H1 (cell line): Measurements from ENCODE around the gene MRPL34. TPM values are rescaled to one million over a fixed set of nuclear protein-coding genes. Genes with fewer than 3 reads are reported as not detected.

Experiments
- CTCF ChIA-PET: fragments of 300-600 bp; sonication (Branson Sonifier 250); formaldehyde crosslinking; loops from one replicate; lab custom pipeline; 2021; ENCODE audit not compliant: partially characterized antibody; lab: Charles Lee
- POLR2A ChIA-PET: fragments of 300-600 bp; sonication (Branson Sonifier 250); formaldehyde crosslinking; loops from one replicate; lab custom pipeline; 2021; ENCODE audit warnings: inconsistent platforms; ENCODE audit not compliant: partially characterized antibody; lab: Charles Lee
- DNase-seq, 2 experiments: peaks; one replicate each; pipeline versions ENCODE4 v3.0.0 to v3.0.0-alpha.2; 2010 to 2022; ENCODE audit warnings: low spot score in 2 of 2, low read depth in 1 of 2, mixed read lengths in 1 of 2
- FAIRE-seq: peaks from 2 replicates; lab custom pipeline; 2011; peaks lifted over from hg19 to GRCh38; lab: Jason Lieb, UNC
- H2AFZ ChIP-seq: 2 replicates; pipeline ENCODE4 v1.8.1; 2012; ENCODE audit warnings: low read length, inconsistent platforms
- H2AK5ac ChIP-seq: 2 replicates; pipeline ENCODE4 v1.6.1; 2013; ENCODE audit warnings: low read depth, low read length
- H2BK120ac ChIP-seq: replicated peaks from 2 replicates; pipeline ENCODE3; 2013; ENCODE audit warnings: low read depth, low read length, inconsistent platforms
- H2BK12ac ChIP-seq: 2 replicates; pipeline ENCODE4 v1.6.1; 2013; ENCODE audit warnings: low read depth, low read length
- H2BK15ac ChIP-seq: 2 replicates; pipeline ENCODE4 v1.6.1; 2013; ENCODE audit warnings: low read length
- H2BK20ac ChIP-seq: 2 replicates; pipeline ENCODE4 v1.6.1; 2013; ENCODE audit warnings: low read length
- H2BK5ac ChIP-seq: 2 replicates; pipeline ENCODE4 v1.6.1; 2013; ENCODE audit warnings: low read depth, low read length
- H3K14ac ChIP-seq: 2 replicates; pipeline ENCODE4 v1.6.1; 2013; ENCODE audit warnings: inconsistent platforms; ENCODE audit not compliant: insufficient read length
- H3K18ac ChIP-seq: 2 replicates; pipeline ENCODE4 v1.6.1; 2013; ENCODE audit warnings: low read length; ENCODE audit errors: extremely low read depth
- H3K23ac ChIP-seq: 2 replicates; pipeline ENCODE4 v1.6.1; 2013; ENCODE audit warnings: inconsistent platforms; ENCODE audit not compliant: insufficient read length
- H3K23me2 ChIP-seq: 2 replicates; pipeline ENCODE4 v1.6.1; 2013; ENCODE audit warnings: low read depth, low read length
- H3K27ac ChIP-seq: 2 replicates; pipeline ENCODE4 v1.6.1; 2011; ENCODE audit warnings: low read depth, low read length, inconsistent platforms
- H3K27me3 ChIP-seq, 4 experiments: replicated peaks in 1 of 4; 1 replicate in 1 of 4; 2 replicates in 3 of 4; pipeline versions ENCODE4 v1.6.1 to v1.8.1; 2011 to 2013; ENCODE audit warnings: low read length in 3 of 4, mild to moderate bottlenecking in 3 of 4, inconsistent platforms in 2 of 4, mixed read lengths in 2 of 4, moderate library complexity in 1 of 4; ENCODE audit not compliant: control insufficient read depth in 3 of 4, insufficient read depth in 3 of 4; ENCODE audit errors: extremely low read depth in 1 of 4
- H3K36me3 ChIP-seq, 4 experiments: 2 replicates each; pipeline versions ENCODE4 v1.6.1 to v1.8.1; 2011 to 2013; ENCODE audit warnings: mild to moderate bottlenecking in 4 of 4, low read length in 3 of 4, moderate library complexity in 2 of 4, control low read depth in 1 of 4, inconsistent platforms in 1 of 4; ENCODE audit not compliant: insufficient read depth in 4 of 4, control insufficient read depth in 2 of 4
- H3K4ac ChIP-seq: replicated peaks from 2 replicates; pipeline ENCODE3; 2013; ENCODE audit warnings: low read length, low read depth, mixed read lengths, inconsistent platforms; ENCODE audit not compliant: insufficient read length
- H3K4me1 ChIP-seq, 4 experiments: replicated peaks in 1 of 4; 1 replicate in 1 of 4; 2 replicates in 3 of 4; pipeline versions ENCODE4 v1.6.1 to v1.8.1; 2011 to 2013; ENCODE audit warnings: low read length in 3 of 4, inconsistent platforms in 2 of 4, mixed read lengths in 1 of 4; ENCODE audit not compliant: insufficient read depth in 4 of 4, control insufficient read depth in 3 of 4
- H3K4me2 ChIP-seq, 2 experiments: 2 replicates each; pipeline versions ENCODE4 v1.6.1 to v1.8.1; 2011 to 2013; ENCODE audit warnings: low read depth in 2 of 2, low read length in 2 of 2, control low read depth in 1 of 2, inconsistent platforms in 1 of 2, mild to moderate bottlenecking in 1 of 2; ENCODE audit not compliant: insufficient read depth in 1 of 2
- H3K4me3 ChIP-seq, 4 experiments: fragments of 200-600, 300-600 bp in 1 of 4; sonication (generic), shearing (Covaris generic), sonication (Bioruptor Twin) in 1 of 4; 2 replicates each; pipeline versions ENCODE4 v1.5.1 to v1.8.1; 2011 to 2016; ENCODE audit warnings: low read length in 4 of 4, low read depth in 3 of 4, control low read depth in 2 of 4, inconsistent platforms in 2 of 4, mild to moderate bottlenecking in 2 of 4, mixed read lengths in 1 of 4, moderate library complexity in 1 of 4; ENCODE audit not compliant: insufficient read depth in 2 of 4; ENCODE audit errors: extremely low read depth in 1 of 4
- H3K56ac ChIP-seq: replicated peaks from 2 replicates; pipeline ENCODE3; 2013; ENCODE audit warnings: low read depth, mild to moderate bottlenecking, mixed read lengths, low read length, inconsistent platforms; ENCODE audit not compliant: insufficient read length
- H3K79me1 ChIP-seq: 2 replicates; pipeline ENCODE4 v1.6.1; 2013; ENCODE audit warnings: low read depth, low read length, control low read depth
- H3K79me2 ChIP-seq, 2 experiments: 2 replicates each; pipeline versions ENCODE4 v1.6.1 to v1.8.1; 2012 to 2013; ENCODE audit warnings: low read length in 2 of 2, mild to moderate bottlenecking in 2 of 2, inconsistent platforms in 1 of 2; ENCODE audit not compliant: insufficient read depth in 2 of 2, control insufficient read depth in 1 of 2
- H3K9ac ChIP-seq, 4 experiments: replicated peaks in 1 of 4; 1 replicate in 1 of 4; 2 replicates in 3 of 4; pipeline versions ENCODE4 v1.6.1 to v1.8.1; 2011 to 2013; ENCODE audit warnings: low read depth in 3 of 4, low read length in 3 of 4, control low read depth in 2 of 4, mild to moderate bottlenecking in 2 of 4, moderate library complexity in 2 of 4, inconsistent platforms in 1 of 4; ENCODE audit errors: extremely low read depth in 1 of 4
- H3K9me3 ChIP-seq, 2 experiments: 2 replicates each; pipeline versions ENCODE4 v1.6.1 to v1.8.1; 2012 to 2013; ENCODE audit warnings: mild to moderate bottlenecking in 2 of 2, moderate library complexity in 2 of 2, control low read depth in 1 of 2, inconsistent platforms in 1 of 2, low read depth in 1 of 2, low read length in 1 of 2, mixed read lengths in 1 of 2; ENCODE audit not compliant: insufficient read depth in 2 of 2
- H4K20me1 ChIP-seq, 2 experiments: replicated peaks in 1 of 2; 2 replicates each; pipeline versions ENCODE3 to v1.8.1; 2011 to 2013; ENCODE audit warnings: inconsistent platforms in 2 of 2, low read length in 2 of 2, mild to moderate bottlenecking in 1 of 2; ENCODE audit not compliant: insufficient read depth in 2 of 2, control insufficient read depth in 1 of 2
- H4K5ac ChIP-seq: 2 replicates; pipeline ENCODE4 v1.6.1; 2013; ENCODE audit warnings: low read length, low read depth, mixed read lengths, inconsistent platforms; ENCODE audit not compliant: insufficient read length
- H4K8ac ChIP-seq: 2 replicates; pipeline ENCODE4 v1.8.0; 2013; ENCODE audit warnings: mild to moderate bottlenecking, moderate library complexity, low read length, inconsistent platforms; ENCODE audit not compliant: insufficient read depth; ENCODE audit errors: extremely low read depth
- H4K91ac ChIP-seq: replicated peaks from 2 replicates; pipeline ENCODE3; 2013; ENCODE audit warnings: low read length, mixed read lengths, inconsistent platforms; ENCODE audit not compliant: insufficient read length
- CEBPB ChIP-seq: IDR thresholded peaks from 2 replicates; pipeline ENCODE4 v1.6.1; 2012; ENCODE audit warnings: low read depth, low read length
- CHD1 ChIP-seq: IDR thresholded peaks from 2 replicates; pipeline ENCODE4 v1.6.1; 2012; ENCODE audit warnings: low read depth, low read length, improper control_type of control experiment
- JUN ChIP-seq: IDR thresholded peaks from 2 replicates; pipeline ENCODE4 v1.6.1; 2011; ENCODE audit warnings: low read depth, mild to moderate bottlenecking, improper control_type of control experiment, low read length
- JUND ChIP-seq: IDR thresholded peaks from 2 replicates; pipeline ENCODE4 v1.6.1; 2011; ENCODE audit warnings: mild to moderate bottlenecking, improper control_type of control experiment, low read length
- POU5F1 ChIP-seq: IDR thresholded peaks from 2 replicates; pipeline ENCODE4 v1.6.1; 2011; ENCODE audit warnings: low read depth, mild to moderate bottlenecking, low read length, moderate library complexity
- RFX5 ChIP-seq: IDR thresholded peaks from 2 replicates; pipeline ENCODE4 v1.6.1; 2011; ENCODE audit warnings: low read depth, low read length, improper control_type of control experiment, borderline replicate concordance
- TAF1 ChIP-seq: IDR thresholded peaks from 2 replicates; pipeline ENCODE4 v1.6.1; 2011; ENCODE audit warnings: mild to moderate bottlenecking, low read depth, low read length
- TEAD4 ChIP-seq: IDR thresholded peaks from 2 replicates; pipeline ENCODE4 v1.6.1; 2012; ENCODE audit warnings: low read depth, low read length, inconsistent platforms, mixed read lengths
- WGBS, 2 experiments: shearing (Covaris generic) in 1 of 2; methylation state at CpG; one replicate each; pipeline versions ENCODE4 v1.1.6 to v1.1.7; 2013 to 2015; ENCODE audit warnings: low lambda C conversion rate in 2 of 2, mixed read lengths in 2 of 2, inconsistent platforms in 1 of 2, low coverage in 1 of 2, missing lambda C conversion rate in 1 of 2; ENCODE audit not compliant: insufficient replicate concordance in 2 of 2, insufficient coverage in 1 of 2, insufficient read length in 1 of 2; ENCODE audit errors: extremely low coverage in 1 of 2, missing lambda C conversion rate in 1 of 2; 5-methylcytosine and 5-hydroxymethylcytosine counted together
- polyA plus RNA-seq, 7 experiments: library from polyadenylated mRNA; depleted of rRNA in 3 of 7; stranded (reverse) in 5 of 7; unstranded in 2 of 7; fragments of >200 nt in 5 of 7; fragments of 200-250 nt in 2 of 7; gene quantifications; 1 replicate in 5 of 7; 2 replicates in 1 of 7; 4 replicates in 1 of 7; pipeline versions ENCODE4 v1.2.1 to v1.2.3, GENCODE V29; 2011 to 2013; ENCODE audit warnings: missing spikeins in 2 of 7, mixed read lengths in 2 of 7
- total RNA-seq: library from RNA; stranded (reverse); fragmentation: NEBNext Ultra II Directional; extraction: Animal tissue kit (Norgen Biotek cat#: 25700); gene quantifications from 2 replicates; pipeline ENCODE4 v1.2.1, GENCODE V29; 2021
- TF ChIP-seq, protein P1 (sequence below): IDR thresholded peaks from 2 replicates; pipeline ENCODE4 v1.6.1; 2011; ENCODE audit warnings: low read depth, mild to moderate bottlenecking, low read length; ENCODE audit not compliant: insufficient read depth

Gene MRPL34
- total and polyA plus RNA-seq, 2 of the 8 experiments (the other 6 are each of a cell fraction or from before 2014, with no cell fraction given) = 91.9 to 99.6 TPM

DNA sequence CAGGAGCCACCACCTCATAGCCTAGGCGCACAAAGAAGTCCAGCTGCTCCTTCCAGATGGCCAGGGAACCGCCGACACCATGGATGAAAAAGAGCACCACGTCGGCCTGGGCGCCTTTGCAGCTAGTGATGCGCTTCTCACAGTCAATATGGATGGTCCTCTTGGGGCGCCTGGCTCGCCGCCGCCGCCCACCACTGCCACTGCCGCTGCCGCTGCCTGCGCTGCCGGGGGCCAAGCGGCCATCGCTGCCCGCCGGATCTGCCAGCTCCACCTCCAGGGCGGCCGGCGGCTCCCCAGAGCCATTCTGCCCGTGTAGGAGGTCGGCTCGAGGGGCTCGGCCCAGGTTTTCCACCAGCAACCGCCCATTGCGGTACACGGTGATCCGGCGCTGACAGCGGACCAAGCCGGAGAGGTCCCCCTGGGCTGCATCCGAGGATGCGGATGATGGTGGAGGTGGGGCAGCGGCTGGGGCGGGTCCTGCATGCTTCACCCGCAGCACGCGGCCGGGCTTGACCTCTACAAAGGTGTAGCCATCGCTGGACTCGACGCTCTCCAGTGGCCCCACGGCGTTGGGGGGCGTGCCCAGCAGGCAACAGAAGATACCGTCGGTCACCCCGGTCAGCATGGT lies 4.6 kb upstream of the MRPL34 start:
- H3K4me3 ChIP-seq = no peak overlapping the region
- H3K27me3 ChIP-seq = no peaks in the 10 kb centered on the region
- H3K18ac ChIP-seq = no peak overlapping the region
- H4K20me1 ChIP-seq = peaks cover 1 to 8% of the 10 kb centered on the region in 2 experiments
- peaks cover 3% of the 10 kb centered on the region; the same call in 1 of the 2 replicates for H3K23me2 ChIP-seq
- 96% methylated on average over 51 of the region's 51 CpGs; no CpG with 5 or more reads in 1 of the 2 experiments for WGBS, 2 experiments
- H3K36me3 ChIP-seq = peaks cover 0 to 19% (median 7%) of the 10 kb centered on the region in 4 experiments; a peak in 5 of 8 replicates
- ChIA-PET CTCF (no interaction called here), POLR2A (interaction anchor here (0.7 to 1.1 kb wide), 3 partner anchors 9 to 27 kb away, joined by 3 read pairs; partner anchors contain the start of gene ANKLE1)
- H3K14ac ChIP-seq = no peak overlapping the region
- no peak overlapping the region for H3K27ac ChIP-seq
- H2AK5ac ChIP-seq = no peak overlapping the region
- no peak overlapping the region for H2BK5ac ChIP-seq
- no peak overlapping the region for H3K4ac ChIP-seq
- TF ChIP-seq RFX5 = no peak
- no peak for TF ChIP-seq POU5F1
- TF ChIP-seq, protein P1, sequence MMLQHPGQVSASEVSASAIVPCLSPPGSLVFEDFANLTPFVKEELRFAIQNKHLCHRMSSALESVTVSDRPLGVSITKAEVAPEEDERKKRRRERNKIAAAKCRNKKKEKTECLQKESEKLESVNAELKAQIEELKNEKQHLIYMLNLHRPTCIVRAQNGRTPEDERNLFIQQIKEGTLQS = no peak
- TF ChIP-seq CEBPB = no peak
- no peak for TF ChIP-seq JUN
- no peak for TF ChIP-seq TEAD4
- TF ChIP-seq CHD1 = no peak
- TF ChIP-seq JUND = no peak
- TF ChIP-seq TAF1 = no peak
- no peak overlapping the region for H3K23ac ChIP-seq
- H2BK20ac ChIP-seq = no peak overlapping the region
- FAIRE-seq (no peak), DNase-seq (no peak)
- no peak overlapping the region for H3K9ac ChIP-seq
- H2AFZ ChIP-seq = no peak overlapping the region
- H3K4me2 ChIP-seq = no peak overlapping the region; a peak in 1 of 4 replicates
- H3K4me1 ChIP-seq = peaks cover 12 to 21% (median 14%) of the 10 kb centered on the region in 4 experiments
- H3K56ac ChIP-seq = no peak overlapping the region
- no peak overlapping the region for H4K91ac ChIP-seq
- H4K5ac ChIP-seq = no peak overlapping the region
- no peak overlapping the region for H2BK15ac ChIP-seq
- H3K79me1 ChIP-seq = peaks cover 4% of the 10 kb centered on the region
- no peaks in the 10 kb centered on the region; a peak in 1 of 4 replicates for H3K79me2 ChIP-seq
- peak overlapping the region; percentile 63; the same call in 1 of the 2 replicates for H2BK12ac ChIP-seq
- H3K9me3 ChIP-seq = peaks cover 0 to 3% of the 10 kb centered on the region in 2 experiments; a peak in 1 of 4 replicates
- H2BK120ac ChIP-seq = no peak overlapping the region
- H4K8ac ChIP-seq = no peak overlapping the region
